Measurements from ENCODE around the gene CFAP43.
A peak's percentile ranks its signal among the peaks of the same experiment; 100 is the strongest.
"Not testable (repeated sequence)": the region's sequence is repeated elsewhere in the genome, so short reads cannot be mapped to it uniquely, and the experiment has no call there.

CFAP43 gene

DNA sequence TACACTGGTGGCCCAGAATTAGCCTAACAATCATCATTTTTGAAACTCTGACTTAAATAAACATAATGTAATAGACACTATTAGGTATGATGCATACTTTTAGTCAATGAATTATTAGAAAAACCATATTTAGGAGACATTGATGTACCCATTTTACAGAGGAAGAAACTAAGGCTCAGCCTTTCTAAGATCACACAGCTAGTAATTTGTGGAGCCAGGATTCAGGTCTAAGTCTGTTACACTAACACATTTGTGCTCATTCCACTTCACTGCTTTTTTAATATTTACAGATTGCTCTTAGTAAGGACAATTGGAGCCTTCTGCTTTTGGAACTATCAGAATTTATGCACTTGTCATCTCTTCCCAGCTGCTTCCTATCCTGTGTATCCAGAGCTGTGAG lies 8.9 kb downstream of the CFAP43 start:
- FAIRE-seq = no peak

DNA sequence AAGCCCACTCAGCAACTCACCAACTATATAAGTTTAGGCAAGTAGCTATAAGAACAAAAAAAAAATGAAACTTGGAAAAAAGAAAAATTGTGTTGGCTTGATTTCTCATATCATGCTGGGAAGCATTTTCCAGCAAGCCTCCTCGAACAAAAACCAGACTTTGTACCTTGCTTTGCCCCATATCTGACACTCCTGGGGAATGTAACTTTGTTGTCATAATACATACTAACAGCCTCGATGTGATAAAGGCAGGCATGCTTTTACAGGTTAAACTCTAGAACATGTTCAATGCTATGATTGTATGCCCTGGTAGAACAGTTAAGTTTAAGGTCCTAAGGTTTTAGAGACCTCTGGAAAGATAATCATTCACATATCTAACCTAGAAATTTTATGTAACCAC lies 11.6 kb downstream of the CFAP43 start:
- FAIRE-seq = no peak

DNA sequence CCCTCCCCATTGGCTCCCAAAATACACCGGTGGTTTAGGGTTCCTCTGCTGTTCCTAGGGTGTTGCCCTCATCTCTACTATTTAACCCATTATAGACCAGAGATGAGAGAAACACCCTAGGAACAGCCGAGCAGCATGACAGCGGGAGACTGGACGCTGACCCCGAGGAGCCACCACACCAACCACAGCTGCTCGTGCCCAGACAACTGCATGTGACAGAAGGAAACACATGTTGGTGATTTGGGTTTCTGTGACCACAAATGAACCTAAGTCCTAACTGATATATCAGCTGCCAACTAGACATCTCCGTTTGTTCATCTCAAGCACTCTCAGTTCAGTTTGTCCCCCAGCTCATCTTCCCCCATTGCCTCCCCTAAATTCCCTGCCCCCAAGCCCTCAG lies 13.4 kb downstream of the CFAP43 start:
- no peak for FAIRE-seq

- no peak for FAIRE-seq
Measured at GRCh38 chr10:104216631-104217030, 15.5 kb downstream of the CFAP43 start.

DNA sequence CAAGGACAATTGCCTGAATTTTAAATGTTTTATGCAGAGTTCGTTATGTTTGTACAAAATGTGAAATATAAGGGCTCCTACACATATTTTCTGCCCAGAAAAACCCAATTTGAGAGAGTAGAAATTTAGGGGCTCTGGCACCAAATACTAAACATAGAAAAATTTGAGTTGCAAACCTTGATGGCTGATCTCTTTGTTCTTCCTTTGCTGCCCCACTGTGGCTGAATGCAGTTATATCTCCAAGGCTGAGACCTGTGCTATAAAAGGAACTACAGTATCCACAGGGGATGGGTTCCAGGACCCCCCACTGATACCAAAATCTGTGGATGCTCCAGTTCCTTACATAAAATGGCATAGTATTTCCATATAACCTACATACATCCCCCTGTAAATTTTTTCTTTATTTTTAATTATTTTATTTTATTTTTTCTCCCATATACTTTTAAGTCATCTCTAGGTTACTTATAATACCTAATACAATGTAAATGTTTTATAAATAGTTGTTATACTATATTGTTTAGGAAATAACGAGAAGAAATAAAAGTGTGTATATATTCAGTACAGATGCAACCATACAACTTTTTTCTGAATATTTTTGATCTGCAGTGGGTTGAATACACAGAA lies 22.5 kb downstream of the CFAP43 start:
- peak; percentile 45 for FAIRE-seq

DNA sequence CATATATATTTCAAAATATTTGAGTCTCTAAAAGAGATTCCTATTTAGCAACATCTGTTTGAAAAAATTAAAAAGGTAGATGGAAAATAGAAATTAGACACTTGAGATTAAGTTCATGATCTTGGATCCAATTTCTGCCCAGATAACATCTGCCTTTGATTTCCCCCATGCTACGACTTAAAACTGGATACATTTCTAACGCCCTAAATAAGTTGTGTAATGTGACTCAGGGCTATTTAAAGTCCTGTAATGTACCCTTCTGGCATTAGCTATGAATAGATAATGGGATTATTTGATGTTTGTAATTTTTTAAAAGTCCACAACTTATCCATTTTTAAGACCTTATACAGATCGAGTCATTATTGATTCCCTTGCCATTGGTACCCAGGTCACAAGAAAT lies 23.4 kb downstream of the CFAP43 start:
- FAIRE-seq = no peak

- no peak for FAIRE-seq
Measured at GRCh38 chr10:104202231-104202630, 29.9 kb downstream of the CFAP43 start.

DNA sequence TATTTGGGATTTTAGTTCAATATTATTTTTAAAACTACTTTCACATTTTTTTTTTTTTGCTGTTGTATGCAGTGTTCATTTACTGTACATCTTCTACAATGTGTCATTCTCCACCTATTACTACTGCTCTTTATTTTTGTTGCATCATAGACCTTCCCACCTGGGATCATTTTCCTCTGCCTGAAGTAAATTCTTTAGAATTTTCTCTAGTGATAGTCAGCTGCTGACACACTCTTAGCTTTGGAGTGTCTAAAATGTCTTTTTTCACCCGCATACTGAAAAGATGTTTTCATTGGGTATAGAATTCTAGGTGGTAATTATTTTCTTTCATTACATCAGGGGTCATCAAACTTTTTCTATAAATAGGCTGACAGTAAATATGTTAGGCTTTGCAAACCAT lies 30.5 kb downstream of the CFAP43 start:
- FAIRE-seq = no peak

DNA sequence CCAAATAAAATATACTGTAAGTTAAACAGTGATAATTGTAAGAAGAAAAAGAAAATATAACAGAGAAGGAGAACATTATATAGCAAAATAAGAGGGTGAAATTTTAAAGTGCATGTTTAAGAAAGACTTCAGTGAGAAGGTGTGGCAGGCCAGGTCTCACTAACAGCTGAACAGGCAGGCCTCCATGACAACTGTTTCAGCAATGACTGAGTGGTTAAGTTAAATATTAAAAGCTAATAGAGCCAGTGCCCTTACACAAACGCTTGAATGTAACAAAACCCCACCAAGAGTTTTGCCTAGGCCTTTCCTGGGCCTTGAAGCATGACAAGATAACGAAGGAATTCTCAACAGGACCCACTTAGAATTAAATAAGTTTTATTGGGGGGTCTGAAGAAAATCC lies 32.6 kb downstream of the CFAP43 start:
- no peak for FAIRE-seq

DNA sequence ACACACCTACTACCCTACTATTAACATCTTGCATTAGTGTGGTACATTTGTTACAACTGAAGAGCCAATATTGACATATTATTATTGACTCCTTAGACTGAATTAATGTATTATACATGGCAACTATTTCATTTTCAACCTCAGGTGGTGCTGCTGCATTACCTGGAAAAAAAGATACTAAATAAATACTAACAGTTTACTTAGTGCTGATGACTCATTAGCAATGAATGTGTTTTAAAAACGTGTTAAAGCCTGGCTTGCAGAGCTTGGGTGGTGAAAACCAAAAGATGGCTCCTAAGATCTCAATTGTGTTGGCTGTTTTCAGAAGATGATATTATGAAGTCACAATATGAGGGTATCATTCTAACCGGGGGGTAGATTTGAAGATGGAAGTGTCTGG lies 34.8 kb downstream of the CFAP43 start:
- FAIRE-seq = no peak

DNA sequence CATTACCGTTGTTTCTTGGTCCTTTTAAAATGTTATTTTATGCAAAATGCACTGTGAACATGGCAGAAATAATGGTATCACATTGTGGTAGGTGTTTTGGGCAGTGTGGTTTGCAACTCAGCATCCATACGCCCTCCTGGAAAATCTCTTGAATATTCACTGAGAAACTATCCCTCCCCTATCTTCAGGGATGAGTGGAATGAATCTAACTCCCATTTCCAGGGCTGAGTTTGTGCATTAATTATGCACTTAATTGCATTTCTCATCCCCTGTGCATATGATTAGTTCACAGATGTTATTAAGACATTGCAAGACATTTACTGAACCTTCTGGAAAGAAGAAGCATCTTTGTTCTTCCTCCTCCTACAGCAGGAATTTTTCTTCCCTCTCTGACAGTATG lies 36.5 kb downstream of the CFAP43 start:
- no peak for FAIRE-seq

DNA sequence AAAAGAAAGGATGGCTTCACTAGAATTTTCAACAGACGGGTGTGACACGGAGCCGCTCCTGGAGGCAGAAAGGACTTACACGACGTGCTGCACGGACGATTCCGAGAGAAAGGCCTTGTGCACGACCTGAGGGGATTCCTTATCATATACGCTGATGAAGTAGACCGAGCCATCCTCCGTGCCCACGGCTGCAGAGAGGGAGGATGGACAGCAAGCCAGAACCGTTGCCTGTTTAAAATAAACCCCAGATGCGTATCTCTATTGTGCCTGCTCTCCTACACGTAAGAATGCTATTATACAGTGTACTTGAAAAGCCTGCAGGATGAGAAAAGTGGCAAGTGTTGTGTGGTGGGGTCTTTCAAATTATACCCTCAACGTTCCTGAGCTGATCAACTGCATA lies 38.4 kb downstream of the CFAP43 start:
- FAIRE-seq = no peak

DNA sequence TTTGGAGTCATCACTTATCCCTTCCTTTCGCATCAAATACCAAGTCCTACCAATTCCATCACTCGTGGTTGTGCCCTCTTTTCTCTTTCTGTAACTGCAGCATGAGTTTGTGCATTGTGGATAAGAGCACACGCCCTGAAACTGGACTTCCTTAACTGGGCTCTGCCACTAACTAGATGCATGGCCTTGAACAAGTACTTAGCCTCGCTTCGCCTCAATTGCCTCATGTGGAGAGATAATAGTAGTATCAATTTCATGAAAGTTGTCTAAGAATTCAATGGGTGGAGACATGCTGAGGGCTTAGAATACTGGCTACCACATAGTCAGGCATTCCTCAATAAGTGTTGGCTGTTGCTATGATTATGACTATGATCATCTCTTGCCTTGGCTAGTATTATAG lies 41.5 kb downstream of the CFAP43 start:
- no peak for FAIRE-seq

DNA sequence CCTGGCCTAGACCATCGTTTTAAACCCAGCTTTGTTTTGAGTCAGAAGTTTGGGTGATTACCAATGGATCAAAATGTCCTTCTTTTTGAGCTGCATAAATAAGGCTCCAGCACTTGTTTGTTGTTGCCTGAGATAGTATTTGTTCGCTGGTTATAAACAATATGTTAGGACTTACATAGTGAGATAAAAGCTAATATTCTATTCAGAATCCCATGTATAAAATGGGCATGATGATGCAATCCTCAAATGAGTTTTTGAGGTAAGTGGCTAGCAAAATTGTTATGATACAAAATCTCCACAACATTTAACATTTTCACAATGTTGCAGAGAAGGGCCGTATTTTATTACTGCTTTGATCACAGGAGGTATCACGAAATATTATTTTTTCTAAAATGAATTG lies 48.5 kb downstream of the CFAP43 start:
- no peak for FAIRE-seq

DNA sequence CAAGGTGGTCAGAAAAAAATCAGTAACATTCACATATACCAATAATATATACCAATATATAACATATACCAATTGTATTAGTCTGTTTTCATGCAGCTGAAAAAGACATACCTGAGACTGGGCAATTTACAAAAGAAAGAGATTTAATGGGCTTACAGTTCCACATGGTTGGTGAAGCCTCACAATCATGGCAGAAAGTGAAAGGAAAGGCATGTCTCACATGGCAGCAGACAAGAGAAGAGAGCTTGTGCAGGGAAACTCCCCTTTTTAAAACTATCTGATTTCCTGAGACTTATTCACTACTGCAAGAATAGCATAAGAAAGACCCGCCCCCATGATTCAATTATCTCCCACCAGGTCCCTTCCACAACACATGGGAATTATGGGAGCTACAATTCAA lies 58.0 kb downstream of the CFAP43 start:
- FAIRE-seq = not testable (repeated sequence)

GRCh38 chr10:104170610-104171254 lies 61.4 kb downstream of the CFAP43 start:
- FAIRE-seq = no peak

- FAIRE-seq = no peak
Measured at GRCh38 chr10:104155591-104155990, 76.6 kb downstream of the CFAP43 start.

- FAIRE-seq = no peak
Measured at GRCh38 chr10:104151737-104152136, 80.4 kb downstream of the CFAP43 start.

- no peak for FAIRE-seq
Measured at GRCh38 chr10:104150139-104150538, 82.0 kb downstream of the CFAP43 start.

DNA sequence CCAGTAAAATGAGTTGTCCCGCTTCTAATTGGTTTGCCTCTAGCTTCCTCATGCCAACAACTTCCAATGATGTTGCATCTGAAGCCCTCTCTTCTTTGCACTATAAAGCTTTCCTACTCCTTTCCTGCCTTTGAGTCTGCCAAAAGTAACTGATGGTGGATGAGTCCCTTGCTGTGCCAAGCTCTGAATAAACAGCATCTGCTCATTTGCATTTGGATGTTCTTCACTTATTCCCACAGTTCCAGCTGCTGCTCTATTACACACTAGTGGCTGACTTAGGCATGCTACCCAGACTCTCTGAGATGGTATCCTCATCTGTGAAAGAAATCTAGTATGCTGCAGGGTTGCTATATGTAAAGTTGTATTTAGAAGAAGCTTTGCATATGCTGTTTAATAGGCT lies 85.3 kb downstream of the CFAP43 start:
- no peak for FAIRE-seq

DNA sequence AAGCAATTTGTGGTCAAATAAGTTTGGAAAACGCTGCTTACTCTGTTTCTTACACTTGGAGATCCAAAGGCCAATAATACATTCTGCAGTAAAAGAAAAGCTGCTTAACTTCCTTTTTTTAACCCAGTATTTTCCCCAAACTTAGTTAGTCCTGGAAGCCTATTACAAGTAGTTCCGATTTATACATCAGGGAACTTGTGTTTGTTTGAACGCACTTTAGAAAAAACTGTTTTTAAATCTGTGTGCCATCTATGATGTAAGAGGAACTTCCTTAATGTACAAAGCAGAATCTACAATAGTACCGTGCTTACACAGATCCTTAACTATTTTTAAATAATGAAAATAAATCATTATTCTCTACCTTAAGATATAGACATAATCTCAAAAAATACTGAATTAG lies 87.2 kb downstream of the CFAP43 start:
- FAIRE-seq = no peak

GRCh38 chr10:104143829-104144228 lies 88.3 kb downstream of the CFAP43 start:
- FAIRE-seq = no peak

DNA sequence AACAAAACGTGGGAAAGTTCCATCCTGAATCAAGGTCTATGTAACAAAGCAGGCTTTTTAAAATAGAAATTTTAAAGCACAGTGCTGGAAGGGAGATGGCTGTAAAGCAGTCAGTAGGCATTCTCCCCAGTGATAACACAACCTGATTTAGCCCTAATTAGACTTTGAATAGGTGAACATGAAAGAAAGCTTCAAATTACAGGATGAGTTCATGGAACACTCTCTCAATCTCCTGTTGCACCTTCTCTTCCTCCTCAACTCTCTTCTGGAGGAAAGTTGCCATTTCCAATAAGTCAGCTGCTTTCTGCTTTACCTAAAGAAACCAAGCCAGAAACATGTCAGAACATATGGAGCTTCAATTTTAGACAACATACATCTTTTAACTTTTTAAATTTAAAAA lies 90.1 kb downstream of the CFAP43 start:
- FAIRE-seq = no peak

DNA sequence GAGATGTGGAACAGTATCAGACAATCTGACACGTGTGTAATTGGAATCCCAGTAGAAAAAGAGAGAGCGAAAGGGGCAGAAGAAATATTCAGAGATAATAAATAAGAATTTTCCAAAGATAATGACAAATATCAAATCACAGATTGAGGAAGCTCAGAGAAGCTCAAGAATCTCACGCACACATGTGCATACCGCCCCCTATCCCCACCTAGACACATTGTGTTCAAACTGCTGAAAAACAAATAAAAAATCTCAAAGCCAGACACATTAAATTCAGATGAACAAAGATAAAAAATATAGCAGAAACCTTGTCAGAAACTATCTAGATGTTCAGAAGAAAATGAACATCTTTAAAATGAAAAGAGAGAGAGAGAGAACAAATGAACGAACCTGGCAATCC lies 92.9 kb downstream of the CFAP43 start:
- FAIRE-seq = peak; percentile 57

GRCh38 chr10:104138131-104138530 lies 94.0 kb downstream of the CFAP43 start:
- no peak for FAIRE-seq
